Esophagus squamous epithelium (tissue), 4 donors: ENCODE results near the gene PRKN.

ENCODE experiments used
- CTCF ChIP-seq, 6 experiments: fragments of 450-650 bp in 4 of 6; fragments of 200-600 bp in 2 of 6; sonication (generic) in 2 of 6; IDR thresholded peaks; one replicate each; pipeline ENCODE4 v1.5.1; 2016 to 2019; ENCODE audit warnings: antibody characterized with exemption in 6 of 6, mild to moderate bottlenecking in 4 of 6, moderate library complexity in 4 of 6
- POLR2A ChIP-seq, 4 donors: fragments of 450-650 bp; IDR thresholded peaks; one replicate each; pipeline ENCODE4 v1.6.1; 2017; ENCODE audit warnings: antibody characterized with exemption in 4 of 4, mild to moderate bottlenecking in 4 of 4, moderate library complexity in 3 of 4

GRCh38 chr6:161410736-161411135 lies 1316.8 kb downstream of the PRKN start:
- TF ChIP-seq CTCF (IDR thresholded peaks at IDR 0.05) (no peak), POLR2A (IDR thresholded peaks at IDR 0.05) (no peak)
